Endothelial cell of hepatic sinusoid (primary cell): ENCODE data around the gene NAV1.

ENCODE experiments used
- in situ Hi-C: cut with HindIII; loops from 2 replicates; pipeline ENCODE4 v1.10.0; 2017; ENCODE audit warnings: low sequenced_read_pairs

Gene NAV1

GRCh38 chr1:201504179-201504631 lies 34.7 kb upstream of the NAV1 start:
- in situ Hi-C loops: no loop called here

GRCh38 chr1:201504799-201505502 lies 34.0 kb upstream of the NAV1 start:
- in situ Hi-C loops: no loop called here

- in situ Hi-C loops: no loop called here
Observed at GRCh38 chr1:201505503-201505890, 33.4 kb upstream of the NAV1 start.

- in situ Hi-C loops: no loop called here
Observed at GRCh38 chr1:201506092-201506491, 32.8 kb upstream of the NAV1 start.

GRCh38 chr1:201506557-201507359 lies 32.2 kb upstream of the NAV1 start, which contains the start of gene CSRP1:
TSS of gene CSRP1 (minus strand) at chr1:201507123. CDS start at chr1:201496303, 10,820 bp downstream.
- in situ Hi-C loops: no loop called here

GRCh38 chr1:201507360-201507675 lies 31.6 kb upstream of the NAV1 start:
- in situ Hi-C loops: no loop called here

- in situ Hi-C loops: no loop called here
Observed at GRCh38 chr1:201508809-201509208, 30.1 kb upstream of the NAV1 start.

- in situ Hi-C loops: no loop called here
Observed at GRCh38 chr1:201509601-201510374, 29.1 kb upstream of the NAV1 start.

GRCh38 chr1:201510734-201511133 lies 28.2 kb upstream of the NAV1 start:
- in situ Hi-C loops: no loop called here

GRCh38 chr1:201511396-201511940 lies 27.5 kb upstream of the NAV1 start:
- in situ Hi-C loops: no loop called here

- in situ Hi-C loops: no loop called here
Observed at GRCh38 chr1:201511941-201512539, 26.9 kb upstream of the NAV1 start.

GRCh38 chr1:201513498-201514243 lies 25.3 kb upstream of the NAV1 start:
- in situ Hi-C loops: no loop called here

GRCh38 chr1:201514466-201514865 lies 24.5 kb upstream of the NAV1 start:
- in situ Hi-C loops: no loop called here

GRCh38 chr1:201515062-201515750 lies 23.7 kb upstream of the NAV1 start:
- in situ Hi-C loops: loop anchor here (5.0 kb wide), 5 partner anchors 38 to 397 kb away; no protein-coding TSS in a partner anchor

GRCh38 chr1:201515895-201516294 lies 23.0 kb upstream of the NAV1 start:
- in situ Hi-C loops: loop anchor here (5.0 kb wide), 5 partner anchors 39 to 396 kb away; no protein-coding TSS in a partner anchor

- in situ Hi-C loops: loop anchor here (5.0 kb wide), 5 partner anchors 39 to 396 kb away; no protein-coding TSS in a partner anchor
Observed at GRCh38 chr1:201516511-201517127, 22.3 kb upstream of the NAV1 start.

- in situ Hi-C loops: loop anchor here (5.0 kb wide), 5 partner anchors 40 to 395 kb away; no protein-coding TSS in a partner anchor
Observed at GRCh38 chr1:201517631-201518030, 21.3 kb upstream of the NAV1 start.

- in situ Hi-C loops: loop anchor here (5.0 kb wide), 5 partner anchors 39 to 394 kb away; no protein-coding TSS in a partner anchor
Observed at GRCh38 chr1:201518071-201518470, 20.9 kb upstream of the NAV1 start.
